NCI-H146 (cell line): ENCODE measurements around the gene FKBP8.
"Not testable (repeated sequence)": the region's sequence is repeated elsewhere in the genome, so short reads cannot be mapped to it uniquely, and the experiment has no call there.

Source experiments
- DNase-seq: peaks from one replicate; lab custom pipeline; 2025; lab: John Stamatoyannopoulos, UW

FKBP8 gene

DNA sequence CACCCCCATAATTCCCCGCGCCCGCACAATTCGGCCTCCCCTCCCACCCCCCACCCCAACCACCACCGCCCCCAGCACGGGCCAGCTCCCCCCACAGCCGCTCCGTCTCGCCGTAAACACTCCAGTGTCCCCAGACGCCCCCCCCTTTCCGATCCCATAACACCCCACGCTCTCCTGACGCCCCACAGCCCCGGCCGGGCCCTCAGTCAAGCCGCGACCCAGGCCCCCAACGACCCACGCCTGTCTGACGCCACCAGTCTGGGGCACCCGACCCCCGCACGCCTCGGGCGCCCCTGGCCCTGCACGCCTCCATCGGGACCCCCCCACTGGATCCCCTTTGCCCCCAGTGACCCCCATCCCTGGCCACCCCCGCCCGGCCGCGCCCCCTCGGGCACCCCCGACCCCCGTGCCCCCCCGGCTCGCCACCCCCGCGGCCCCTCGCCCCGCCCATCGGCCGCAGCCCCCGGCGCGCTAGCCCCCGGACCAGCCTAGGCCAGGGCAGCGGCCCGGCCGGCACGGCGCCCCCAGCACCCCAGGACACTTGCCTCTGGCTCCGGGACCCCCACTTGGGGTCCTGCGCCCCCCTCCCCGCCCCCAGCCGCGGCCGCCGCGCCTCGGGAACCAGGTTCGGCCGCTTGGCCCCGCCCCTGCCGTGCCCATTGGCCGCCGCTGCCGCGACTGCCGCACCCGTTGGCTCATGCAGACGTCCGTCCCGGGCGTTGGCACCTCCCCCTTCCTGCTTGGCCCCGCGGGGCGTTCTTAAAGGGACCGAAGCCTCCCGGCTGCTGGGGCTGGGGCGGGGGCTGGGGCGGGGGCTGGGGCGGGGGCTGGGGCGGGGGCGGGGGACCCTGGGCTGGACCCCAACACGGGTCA is at the start of gene FKBP8:
Gene FKBP8, minus strand, starts transcription at position 633 of the 873 bp plus-strand sequence. CDS start 1,603 bp downstream, outside the sequence.
- peak; percentile 91 for DNase-seq

DNA sequence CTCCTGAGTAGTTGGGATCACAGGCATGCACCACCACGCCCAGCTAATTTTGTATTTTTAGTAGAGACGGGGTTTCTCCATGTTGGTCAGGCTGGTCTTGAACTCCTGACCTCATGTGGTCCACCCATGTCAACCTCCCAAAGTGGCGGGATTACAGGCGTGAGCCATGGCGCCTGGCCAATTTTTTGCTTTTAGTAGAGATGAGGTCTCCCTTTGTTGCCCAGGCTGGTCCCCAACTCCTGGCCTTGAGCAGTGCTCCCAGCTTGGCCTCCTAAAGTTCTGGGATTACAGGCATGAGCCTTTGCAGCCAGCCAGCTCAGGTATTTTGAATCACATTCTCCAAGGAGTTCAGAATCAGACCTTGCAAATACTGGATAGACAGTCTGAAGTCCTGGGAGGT is 49.4 kb upstream of the FKBP8 start:
- not testable (repeated sequence) for DNase-seq

DNA sequence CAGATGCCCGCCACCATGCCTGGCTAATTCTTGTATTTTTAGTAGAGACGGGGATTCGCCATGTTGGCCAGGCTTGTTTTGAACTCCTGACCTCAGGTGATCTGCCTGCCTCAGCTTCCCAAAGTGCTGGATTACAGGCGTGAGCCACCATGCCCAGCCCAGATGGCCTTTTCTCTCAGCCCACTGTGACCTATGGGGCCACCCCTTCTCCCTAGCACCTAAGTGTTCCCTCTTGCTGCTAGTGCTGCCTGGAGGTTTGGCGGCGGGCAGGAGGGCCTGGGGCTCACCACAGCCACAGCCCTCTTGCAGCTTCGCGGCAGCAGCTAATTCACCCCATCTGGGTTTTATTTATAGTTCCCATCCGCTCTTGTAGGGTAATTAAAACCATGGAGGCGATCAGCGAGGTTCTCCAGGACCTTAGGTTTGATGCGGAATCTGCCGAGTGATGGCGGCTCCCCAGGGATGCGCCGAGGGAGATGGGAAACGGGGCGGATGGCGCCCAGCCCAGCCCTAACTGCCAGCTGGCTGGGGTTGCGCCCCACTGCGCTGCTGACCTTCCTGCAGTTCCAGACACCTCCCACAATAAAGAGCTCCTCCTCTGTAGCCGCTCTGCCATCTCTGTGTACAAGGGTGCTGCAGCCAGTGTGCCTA is 48.5 kb upstream of the FKBP8 start:
- no peak for DNase-seq

DNA sequence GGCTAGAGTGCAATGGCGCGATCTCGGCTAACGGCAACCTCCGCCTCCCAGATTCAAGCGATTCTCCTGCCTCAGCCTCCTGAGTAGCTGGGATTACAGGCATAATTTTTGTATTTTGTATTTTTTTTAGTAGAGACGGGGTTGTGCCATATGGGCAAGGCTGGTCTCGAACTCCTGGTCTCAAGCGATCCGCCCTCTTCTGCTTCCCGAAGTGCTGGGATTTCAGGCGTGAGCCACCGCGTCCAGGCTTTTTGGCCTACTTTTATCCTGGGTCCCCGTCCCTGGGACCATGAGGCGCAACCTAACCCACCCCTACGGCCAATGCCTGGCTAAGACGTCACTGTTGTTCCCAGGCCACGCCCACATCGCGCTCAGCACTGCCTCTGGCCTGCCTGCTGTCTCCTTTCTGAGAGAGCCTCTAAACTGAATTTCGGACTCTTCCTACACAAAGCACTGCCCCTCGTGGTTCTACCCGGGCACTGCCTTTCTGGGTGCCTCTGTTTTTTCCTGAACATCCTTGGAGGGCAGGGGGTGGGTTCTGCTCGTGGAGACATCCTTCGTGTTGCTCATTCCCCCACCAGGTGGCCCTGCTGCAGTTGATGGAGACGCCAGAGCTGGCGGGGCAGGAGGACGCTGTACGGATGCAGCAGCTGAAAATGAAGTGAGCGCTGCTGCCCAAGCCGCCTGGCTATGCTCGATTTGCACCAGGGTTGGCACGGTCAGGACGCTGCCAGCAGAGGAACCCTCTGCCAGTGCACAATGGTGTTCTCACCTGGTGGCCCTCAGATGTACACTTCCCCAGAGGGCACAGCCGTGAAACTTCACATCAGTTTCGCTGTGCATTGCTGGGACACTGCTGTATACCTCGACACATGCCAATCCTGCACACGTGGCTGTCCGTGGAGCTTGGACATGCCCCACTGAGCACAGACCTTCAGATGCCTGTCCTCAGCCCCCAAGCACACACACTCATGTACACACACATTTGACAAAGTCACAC is 47.2 kb upstream of the FKBP8 start:
- no peak for DNase-seq

DNA sequence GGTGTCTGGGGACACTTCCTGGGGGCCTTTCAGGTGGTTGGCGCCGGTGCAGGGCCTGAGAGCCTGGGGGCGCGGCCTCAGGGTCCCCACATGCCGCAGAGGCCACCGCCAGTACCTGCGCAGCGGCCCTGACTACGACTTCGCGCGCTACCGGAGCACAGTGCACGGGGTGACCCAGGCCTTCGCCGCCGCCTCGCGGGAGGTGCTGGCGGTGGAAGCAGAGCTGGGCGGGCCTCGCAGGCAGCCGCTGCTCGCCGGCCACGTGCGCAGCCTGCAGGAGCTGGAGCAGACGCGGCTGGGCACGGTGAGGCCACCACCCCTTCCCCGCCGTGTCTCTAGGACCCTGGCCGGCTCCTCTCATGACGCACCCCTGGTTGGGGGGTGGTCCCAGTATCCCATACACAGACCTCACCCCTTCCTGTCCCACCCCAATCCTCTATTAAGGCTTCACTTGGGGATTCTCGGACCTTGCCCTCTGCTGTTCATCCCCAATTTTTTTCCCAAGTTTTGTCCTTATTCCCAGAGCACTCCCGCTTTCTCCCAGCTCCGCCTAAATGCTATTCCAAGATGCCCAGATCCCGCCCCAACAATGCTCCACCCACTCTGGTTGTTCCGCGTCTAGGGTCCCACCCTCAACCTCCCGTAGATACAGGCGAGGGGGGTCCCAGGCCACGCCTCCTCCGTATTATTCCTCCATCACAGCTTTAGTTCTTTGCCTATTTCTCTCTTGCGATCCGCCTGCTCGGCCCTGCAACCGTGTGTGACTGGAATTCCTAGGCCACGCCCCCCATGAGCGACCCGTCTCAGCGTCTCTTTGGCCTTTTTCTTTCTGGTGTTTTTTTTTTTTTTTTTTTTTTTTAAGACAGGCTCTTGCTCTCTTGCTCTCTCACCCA is 46.3 kb upstream of the FKBP8 start:
- DNase-seq: peak; percentile 89

DNA sequence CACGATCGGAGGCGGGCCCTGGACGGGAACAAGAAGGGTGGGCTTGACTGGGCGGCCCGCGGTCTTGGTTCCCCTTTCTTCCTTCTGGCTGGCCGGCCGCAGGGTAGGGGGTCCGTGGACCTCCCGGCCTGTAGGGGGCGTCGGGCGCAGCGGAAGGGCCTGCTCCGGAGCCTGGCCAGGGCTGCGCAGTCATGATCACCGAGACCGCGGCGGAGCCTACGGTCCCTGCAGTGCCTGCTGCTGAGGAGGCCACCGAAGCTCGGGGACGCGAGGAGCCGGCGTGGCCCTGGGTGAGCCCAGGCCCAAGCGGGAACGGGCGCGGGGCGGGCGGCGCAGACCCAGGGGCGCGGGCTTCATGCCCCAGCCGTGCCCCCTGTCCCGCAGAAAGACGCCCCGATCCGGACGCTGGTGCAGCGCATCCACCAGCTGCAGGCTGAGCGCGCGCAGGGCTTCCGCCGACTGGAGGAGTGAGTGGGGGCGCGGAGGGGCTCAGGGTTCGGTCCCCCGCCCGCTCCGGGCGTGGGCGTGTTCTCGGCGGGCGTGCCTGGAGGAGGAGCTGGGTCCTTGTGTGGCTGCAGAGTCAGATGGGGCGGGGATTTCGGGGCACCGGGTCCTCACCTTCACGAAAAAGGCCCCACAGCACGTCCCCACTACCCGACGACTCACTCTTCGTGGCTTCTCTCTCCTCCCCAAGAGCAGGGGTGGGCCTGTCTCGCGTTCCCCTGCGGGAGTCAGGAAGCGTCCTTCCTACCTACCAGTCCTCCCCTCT is 45.4 kb upstream of the FKBP8 start, which contains the start of gene REX1BD:
Gene REX1BD, plus strand, starts transcription at position 188 of the 769 bp plus-strand sequence. Its CDS starts 4 bp downstream, at position 192.
- peak; percentile 92 for DNase-seq

DNA sequence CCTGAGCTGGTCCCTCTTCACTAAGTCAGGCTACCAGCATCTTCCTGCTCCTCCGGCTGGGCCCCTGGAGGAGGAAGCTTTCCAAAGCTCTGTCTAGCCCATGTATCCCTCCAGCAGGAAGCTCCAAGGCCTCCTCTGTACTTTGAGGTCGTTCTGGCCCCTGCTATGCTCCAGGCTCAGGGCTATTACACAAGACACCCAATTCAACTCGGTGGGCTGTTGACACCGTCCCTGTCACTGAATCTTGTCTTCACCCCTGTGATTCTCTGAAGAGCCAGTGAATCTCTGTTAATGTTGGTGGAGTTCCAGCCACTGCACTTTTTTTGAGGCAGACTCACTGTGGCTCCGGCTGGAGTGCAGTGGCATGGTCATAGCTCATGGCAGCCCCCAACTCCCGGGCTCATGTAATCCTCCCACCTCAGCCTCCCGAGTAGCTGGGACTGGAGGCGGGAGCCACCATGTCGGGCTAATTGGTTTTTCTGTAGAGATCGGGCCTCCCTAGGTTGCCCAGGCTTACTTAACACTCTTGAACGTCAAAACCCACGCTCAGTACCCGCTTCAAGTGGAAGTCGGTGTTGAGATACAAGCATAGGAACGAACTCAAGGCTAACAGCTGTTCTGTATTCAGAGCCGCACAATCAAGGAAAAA is 44.7 kb upstream of the FKBP8 start:
- peak; percentile 52 for DNase-seq

DNA sequence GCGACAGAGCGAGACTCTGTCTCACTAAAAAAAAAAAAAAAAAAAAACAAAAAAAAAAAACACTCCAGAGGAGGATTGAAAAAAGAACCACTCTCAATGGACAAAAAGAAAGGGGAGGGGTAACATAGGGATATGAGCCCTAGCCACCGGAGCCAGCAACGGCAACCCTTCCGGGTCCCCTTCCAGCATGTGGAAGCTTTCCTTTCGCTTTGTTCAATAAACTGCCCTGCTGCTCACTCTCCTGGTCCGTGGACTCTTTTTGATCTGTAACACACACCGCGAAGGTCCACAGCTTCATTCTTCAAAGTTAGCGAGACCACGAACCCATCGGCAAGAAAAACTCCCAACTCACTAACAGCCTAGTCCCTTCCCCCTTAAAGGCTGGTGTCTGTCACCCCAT is 44.2 kb upstream of the FKBP8 start:
- peak; percentile 52 for DNase-seq

DNA sequence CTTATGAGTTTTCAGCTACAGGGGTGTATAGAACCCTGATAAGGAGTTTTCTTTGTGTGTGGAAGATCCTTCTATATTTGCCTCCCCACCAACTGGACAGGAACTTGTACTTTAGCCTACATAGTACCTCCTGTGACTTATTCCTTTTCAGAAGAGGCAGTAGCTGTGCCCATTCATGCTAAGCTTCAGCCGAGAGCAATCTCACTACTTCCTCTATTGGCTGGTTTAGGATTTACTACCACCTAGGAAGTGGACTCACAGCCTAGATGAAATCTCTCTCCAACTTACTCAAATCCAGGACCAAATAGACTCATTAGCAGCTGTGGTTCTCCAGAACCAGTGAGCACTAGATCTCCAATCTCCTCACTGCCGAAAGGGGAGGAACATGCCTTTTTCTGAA is 42.9 kb upstream of the FKBP8 start:
- no peak for DNase-seq

DNA sequence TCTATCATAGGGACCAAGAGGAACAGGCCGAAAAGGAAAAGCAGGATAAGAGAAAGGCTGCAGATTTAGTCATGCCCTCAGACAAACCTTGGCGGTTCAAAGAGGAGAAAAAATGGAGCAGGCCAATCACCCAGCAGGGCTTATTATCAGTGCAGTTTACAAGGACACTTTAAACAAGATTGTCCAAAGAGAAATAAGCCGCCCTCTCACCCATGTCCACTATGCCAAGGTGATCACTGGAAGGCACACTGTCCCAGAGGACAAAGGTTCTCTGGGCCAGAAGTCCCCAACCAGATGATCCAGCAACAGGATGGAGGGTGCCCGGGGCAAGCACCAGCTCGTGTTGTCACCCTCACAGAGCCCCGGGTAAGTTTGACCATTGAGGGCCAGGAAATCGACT is 36.9 kb upstream of the FKBP8 start:
- no peak for DNase-seq

DNA sequence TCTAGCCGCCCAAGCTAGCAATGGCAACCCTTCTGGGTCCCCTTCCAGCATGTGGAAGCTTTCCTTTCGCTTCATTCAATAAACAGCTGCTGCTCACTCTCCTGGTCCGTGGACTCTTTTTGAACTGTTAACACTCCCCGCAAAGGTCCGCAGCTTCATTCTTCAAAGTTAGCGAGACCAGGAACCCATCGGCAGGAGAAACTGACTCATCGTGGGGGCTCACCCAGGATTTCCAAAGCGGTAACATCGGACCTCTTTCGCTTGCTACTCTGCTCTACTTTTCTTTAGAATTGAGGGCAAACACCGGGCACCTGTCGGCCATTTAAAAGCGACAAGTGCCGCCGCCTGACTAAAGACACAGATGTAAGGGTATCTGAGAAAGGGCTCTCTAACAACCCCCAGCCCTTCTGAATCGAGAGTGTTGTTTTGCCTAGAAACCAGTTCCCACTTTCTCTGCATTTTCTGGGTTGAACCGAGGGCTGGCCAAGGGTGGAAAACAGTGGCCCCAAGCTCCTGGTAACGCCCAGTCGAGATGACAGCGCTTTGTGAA is 34.1 kb upstream of the FKBP8 start:
- DNase-seq: no peak

DNA sequence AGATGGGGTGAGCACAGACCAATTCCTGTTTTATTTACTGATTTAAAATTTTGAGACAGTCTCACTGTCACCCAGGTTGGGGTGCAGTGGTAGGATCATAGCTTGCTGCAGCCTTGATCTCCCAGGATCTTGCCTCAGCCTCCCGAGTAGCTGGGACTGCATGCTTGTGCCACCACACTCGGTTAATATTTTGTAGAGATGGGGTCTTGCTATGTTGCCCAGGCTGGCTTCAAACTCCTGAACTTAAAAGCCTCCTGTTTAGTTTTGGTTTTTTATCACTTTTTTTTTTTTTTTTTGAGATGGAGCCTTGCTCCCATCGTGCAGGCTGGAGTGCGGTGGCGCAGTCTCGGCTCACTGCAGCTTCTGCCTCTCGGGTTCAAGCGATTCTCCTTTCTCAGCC is 33.0 kb upstream of the FKBP8 start:
- no peak for DNase-seq

DNA sequence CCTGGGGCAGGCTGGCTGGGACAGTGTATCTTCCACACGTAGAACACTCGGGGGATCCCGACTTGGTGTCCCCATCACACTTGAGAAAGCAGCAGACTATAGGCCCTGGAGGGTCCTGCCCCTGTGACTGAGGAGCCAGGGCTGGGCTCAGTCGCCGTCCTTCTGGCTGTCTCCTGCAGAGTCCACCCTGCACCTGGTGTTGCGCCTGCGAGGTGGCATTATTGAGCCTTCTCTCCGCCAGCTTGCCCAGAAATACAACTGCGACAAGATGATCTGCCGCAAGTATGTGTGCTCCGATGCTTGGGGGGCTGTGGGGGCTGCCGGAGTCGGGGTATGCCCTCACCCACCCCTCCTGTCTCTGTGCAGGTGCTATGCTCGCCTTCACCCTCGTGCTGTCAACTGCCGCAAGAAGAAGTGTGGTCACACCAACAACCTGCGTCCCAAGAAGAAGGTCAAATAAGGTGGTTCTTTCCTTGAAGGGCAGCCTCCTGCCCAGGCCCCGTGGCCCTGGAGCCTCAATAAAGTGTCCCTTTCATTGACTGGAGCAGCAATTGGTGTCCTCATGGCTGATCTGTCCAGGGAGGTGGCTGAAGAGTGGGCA is 31.4 kb upstream of the FKBP8 start:
- no peak for DNase-seq

DNA sequence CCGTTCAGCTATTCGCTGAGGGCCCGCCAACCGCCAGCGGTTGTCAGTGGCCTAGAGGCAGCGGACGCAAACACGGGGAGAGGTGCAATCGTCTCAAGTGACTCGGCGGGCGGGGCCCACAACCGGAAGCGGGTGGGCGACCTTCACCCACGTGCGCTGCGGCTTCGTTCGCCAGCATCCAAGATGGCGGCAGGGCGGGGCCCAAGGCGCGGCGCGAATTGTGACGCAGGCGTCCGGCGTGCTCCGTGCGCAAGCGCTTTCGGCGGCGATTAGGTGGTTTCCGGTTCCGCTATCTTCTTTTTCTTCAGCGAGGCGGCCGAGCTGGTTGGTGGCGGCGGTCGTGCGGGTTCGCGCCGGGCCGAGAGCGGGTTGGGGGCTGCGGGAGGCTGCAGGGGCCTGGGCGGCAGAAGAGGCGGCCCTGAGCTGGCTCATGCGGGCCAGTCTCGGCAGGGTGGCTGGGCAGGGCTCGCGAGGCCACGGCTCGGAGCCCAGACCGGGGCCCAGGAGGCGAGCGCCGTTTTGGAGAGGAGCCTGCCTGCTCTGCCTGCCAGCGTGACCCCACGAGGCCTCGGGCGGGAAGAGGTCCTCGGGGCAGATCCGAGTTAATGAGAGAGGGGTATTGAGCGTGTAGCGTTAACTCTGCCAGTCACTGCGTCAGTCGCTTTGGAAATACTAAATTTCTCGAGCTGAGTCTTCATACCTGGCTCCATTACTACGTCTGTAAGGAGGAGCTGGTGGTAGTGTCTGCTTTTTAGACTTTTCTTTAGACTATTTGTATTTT is 28.4 kb upstream of the FKBP8 start, which contains the start of gene UBA52:
Gene UBA52, plus strand, starts transcription at position 294 of the 781 bp plus-strand sequence. CDS start 1,444 bp downstream, outside the sequence.
- peak; percentile 99 for DNase-seq

DNA sequence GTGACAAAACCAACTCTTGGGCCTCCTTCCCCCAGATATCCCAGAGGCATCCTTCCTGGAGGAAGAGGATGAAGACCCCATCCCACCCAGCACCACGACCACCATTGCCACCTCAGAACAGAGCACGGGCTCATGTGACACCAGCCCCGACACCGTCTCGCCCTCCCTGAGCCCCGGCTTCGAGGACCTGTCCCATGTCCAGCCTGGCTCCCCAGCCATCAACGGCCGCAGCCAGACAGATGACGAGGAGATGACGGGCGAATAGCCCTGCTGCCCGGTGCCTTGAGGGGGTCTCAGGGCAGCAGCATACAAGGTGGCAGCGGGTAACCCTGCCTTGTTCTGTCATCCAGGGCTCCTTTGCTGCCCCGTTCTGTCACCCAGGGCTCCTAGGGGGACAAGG is 25.0 kb upstream of the FKBP8 start:
- DNase-seq: no peak

DNA sequence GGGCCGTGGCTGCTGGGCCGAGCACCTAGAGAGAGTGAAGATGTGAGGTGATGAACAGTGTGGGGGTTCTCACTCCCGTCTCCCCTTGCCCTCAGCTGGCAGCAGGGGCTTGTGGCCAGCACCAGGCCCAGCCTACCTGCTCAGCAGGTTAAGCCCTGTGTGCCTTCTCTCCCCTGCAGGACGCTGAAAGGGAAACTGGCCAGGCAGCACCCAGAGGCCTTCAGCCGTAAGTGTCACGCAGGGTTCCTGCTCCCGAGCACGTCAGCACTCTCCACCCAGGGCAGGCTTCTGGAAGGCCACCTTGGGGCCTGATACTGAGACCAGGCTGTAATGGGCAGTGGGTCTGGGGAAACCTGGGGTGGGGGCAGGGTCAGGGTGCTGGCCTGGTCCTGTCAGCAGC is 23.6 kb upstream of the FKBP8 start:
- DNase-seq: no peak

DNA sequence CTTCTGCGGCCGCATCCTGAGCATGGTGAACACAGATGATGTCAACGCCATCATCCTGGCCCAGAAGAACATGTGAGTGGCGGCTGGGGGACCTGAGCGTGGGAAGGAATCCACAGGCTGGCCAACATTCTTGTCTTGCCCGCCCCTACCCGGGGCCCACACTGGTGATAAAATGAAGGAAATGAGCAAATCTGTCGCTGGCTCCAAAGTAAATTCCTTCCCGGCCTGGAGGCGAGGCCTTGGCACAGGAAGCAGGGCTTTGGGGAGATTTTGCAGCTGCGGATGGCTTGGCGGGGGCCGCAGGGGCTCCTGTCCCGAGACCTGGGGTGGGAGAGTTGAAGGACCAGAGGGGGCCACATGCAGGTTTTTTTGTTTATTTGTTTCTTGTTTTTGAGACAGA is 18.7 kb upstream of the FKBP8 start:
- no peak for DNase-seq

DNA sequence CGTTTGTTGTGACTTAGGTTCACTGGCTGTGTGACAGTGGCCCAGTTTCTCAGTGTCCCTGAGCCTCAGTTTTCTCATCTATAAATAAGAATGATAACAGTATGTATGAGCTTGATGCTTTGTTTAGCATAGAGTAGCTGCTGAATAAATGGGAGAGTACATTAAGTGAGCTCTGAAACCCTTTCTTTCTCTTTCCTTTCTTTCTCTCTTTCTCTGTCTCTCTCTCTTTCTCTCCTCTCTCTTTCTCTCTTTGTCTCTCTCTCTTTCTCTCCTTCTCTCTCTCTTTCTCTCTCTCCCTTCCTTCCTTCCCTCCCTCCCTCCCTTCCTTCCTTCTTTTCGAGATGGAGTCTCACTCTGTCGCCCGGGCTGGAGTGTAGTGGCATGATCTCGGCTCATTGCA is 16.3 kb upstream of the FKBP8 start:
- DNase-seq: no peak
